Kidney tubule cell (primary cell): ENCODE measurements around the gene JDP2.
"Not testable (repeated sequence)": the region's sequence is repeated elsewhere in the genome, so short reads cannot be mapped to it uniquely, and the experiment has no call there.

Source experiments
- DNase-seq: peaks from one replicate; pipeline ENCODE4 v3.0.0-alpha.2; 2018; ENCODE audit warnings: low spot score

Gene JDP2

GRCh38 chr14:75456069-75456996 is 28.5 kb downstream of the JDP2 start:
- DNase-seq = peak; percentile 29

DNA sequence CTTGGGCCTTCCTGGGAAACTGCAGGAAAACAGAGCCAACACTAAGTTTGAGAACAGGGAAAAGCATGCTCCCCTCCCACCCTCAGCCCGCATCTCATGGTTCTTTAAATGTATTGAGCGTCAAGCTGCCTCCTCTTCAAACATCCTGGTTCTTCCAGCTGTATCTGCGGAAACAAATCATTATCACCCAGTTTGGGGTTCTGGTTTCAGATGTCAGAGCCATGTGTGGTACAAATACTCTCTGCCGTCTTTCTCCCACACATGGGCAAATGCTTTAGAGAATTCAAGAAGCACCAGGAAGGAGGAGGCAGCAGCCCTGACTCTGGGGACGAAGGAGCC is 29.1 kb downstream of the JDP2 start:
- no peak for DNase-seq

DNA sequence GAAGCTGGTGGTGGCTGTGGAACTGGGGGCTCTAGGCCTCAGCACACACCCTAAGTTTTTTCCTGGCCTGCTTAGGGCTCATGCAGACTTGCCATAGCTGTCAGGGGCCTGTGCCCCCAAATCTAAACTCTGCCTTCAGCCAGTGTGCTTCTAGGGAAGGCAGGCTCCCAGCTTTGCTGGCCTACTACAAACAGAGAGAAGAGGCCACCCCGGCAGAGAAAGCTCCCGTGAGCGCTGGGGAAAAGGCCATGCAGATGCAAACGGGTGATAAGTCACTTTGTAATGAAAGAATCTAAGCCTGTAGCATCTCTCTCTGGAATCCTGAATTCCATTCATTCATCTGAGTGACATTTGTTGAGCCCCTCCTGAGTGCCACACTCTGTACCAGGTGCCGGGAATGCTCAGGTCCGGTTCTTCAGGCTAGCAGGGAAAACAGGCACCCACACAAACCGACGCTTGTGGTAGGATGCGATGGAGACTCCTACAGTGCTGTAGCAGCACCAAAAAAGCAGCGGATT is 29.9 kb downstream of the JDP2 start:
- no peak for DNase-seq

- no peak for DNase-seq
Measured at GRCh38 chr14:75458305-75458704, 30.5 kb downstream of the JDP2 start.

DNA sequence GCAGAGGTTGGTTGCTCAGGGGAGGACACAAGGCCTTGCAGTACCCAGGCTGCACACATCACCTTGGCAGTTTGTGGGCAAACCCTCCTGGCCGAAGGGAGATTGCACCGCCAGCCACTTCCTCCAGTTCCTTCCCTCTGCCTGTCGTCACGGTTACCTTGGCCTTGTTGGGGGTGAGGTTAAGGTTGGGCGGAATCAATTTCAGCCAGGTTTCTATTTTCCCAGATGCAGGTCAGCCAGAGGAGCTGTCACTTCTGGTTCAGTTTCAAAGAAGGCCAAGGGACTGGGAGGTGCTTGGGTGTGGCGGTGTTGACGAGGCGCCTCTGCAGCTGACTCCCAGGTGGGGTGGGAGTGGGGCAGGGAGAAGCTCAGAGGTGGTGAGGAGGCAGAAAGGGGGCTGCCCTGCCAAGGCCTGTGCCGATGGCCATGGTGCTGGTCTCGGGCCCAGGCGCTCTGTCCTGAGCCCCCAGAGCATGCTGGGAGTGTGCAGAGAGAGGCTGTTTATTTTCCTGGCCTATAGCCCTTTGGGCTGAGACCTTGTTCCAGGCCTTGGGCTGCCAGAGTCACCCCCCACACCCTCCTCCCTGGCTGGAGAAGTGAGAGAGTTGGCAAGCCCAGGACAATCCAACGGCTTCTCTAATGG is 31.4 kb downstream of the JDP2 start:
- peak; percentile 83 for DNase-seq

DNA sequence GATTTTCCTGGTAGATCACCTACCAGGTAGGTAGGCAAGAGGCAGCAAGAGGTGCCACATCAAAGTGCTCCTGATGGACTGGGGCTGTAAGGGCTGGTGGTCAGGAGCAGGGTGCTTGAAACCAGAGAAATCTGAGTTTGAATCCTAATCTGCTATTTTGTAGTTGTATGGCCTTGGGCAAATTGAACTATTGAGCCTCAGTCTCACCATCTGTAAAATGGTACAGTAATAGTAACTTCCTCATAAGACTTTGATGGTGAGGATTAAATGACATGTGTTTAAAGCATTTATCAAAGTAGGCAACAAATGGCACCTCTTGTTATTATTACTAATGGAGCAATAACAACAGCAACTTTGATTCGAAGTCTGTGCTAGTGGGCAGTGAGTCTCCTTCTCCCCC is 32.0 kb downstream of the JDP2 start:
- DNase-seq = no peak

GRCh38 chr14:75460394-75460793 is 32.6 kb downstream of the JDP2 start:
- DNase-seq = peak; percentile 52

DNA sequence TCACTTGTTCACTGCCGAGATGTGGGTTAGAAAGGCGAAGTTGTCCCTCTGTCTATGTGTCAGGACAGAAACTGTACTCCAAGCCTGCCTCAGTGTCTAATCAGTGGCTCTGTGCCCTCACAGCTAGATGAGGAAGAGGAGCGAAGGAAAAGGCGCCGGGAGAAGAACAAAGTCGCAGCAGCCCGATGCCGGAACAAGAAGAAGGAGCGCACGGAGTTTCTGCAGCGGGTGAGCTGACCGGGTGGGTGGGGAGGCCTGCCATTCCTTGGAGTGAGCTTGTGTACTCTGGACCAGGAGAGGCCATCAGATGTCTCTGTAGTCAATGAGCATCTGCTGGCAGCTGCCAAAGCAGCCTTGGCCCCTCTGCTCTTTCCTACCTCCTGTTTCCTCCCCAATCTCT is 33.5 kb downstream of the JDP2 start:
- DNase-seq = no peak

- DNase-seq = no peak
Measured at GRCh38 chr14:75461755-75462349, 34.0 kb downstream of the JDP2 start.

DNA sequence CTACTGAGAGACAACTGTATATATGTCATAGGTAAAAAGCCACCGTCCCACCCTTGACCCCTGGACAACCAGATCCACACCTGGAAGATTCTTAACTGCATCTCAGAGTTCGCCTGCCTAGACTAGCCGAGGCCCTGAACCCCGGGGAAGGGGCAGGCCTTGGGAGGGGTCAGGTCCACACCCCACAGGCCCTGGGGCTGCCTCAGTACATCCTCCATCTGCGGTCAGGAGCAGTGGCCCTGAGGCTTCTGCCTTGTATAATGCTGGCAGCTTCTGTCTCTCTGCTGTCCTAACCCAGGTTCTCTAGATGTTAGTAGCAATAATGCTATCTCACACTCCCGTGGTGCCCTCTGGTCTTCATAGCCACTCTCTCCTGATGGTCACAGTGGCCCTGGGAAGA is 36.8 kb downstream of the JDP2 start:
- no peak for DNase-seq

DNA sequence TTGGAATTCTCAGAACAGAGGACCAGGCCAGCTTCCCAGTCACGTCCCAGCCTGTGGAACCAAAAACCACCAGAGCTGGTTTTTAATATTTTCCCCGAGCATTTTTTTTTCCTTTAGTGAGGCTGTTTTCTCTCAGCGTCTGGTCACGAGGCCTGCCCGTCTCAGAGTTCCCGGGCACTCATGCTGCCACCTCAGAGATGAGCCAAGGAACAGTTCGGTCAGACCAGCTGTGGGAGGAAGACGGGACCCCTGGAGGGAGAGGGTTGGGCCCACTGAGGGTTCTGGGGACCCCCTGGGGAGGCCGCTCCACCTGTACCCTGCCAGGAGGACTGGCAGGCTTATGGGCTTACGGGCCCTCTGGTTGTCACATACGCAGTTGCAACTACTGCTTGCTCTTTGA is 39.9 kb downstream of the JDP2 start:
- no peak for DNase-seq

DNA sequence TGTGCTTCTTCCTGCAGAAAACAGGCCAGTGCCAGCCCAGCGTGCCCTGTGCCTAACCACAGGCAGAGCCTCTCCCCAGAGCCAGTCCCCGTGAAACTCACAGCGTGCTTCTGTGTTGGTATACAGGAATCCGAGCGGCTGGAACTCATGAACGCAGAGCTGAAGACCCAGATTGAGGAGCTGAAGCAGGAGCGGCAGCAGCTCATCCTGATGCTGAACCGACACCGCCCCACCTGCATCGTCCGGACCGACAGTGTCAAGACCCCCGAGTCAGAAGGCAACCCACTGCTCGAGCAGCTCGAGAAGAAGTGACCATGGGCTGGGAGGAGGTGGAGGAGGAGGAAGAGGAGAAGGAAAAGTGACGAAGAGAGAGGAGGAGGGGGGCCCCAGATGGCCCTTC is 41.3 kb downstream of the JDP2 start:
- DNase-seq = no peak

DNA sequence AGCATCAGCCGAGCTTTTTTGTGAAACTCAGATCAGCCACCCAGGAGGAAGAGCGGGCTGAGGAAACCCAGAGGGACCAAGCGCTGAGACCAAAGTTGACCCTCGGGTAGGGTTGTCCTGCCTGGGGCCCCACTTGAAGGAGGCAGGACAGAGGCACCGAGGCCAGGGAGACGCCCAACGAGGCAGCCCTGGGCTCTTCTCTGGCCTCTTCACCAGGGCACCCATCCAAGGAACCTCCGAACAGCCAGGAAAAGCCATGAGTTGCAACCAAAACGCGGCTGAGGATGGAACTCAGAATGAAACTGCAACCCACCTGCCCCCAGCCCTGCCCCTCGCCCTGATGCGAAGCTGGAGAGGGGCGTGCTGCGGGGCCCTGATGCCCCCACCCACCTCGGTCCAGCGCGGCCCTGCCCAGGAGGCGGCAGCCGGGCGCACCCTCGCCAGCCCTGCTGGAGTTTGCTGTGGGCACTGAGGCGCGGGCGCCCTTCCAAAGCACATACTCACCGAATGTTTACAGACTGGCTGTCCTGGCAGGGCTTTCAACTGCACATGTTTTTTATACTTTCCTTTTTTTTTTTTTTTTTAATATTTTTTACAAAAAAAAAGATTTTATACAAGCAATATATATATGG is 41.9 kb downstream of the JDP2 start:
- DNase-seq = no peak

DNA sequence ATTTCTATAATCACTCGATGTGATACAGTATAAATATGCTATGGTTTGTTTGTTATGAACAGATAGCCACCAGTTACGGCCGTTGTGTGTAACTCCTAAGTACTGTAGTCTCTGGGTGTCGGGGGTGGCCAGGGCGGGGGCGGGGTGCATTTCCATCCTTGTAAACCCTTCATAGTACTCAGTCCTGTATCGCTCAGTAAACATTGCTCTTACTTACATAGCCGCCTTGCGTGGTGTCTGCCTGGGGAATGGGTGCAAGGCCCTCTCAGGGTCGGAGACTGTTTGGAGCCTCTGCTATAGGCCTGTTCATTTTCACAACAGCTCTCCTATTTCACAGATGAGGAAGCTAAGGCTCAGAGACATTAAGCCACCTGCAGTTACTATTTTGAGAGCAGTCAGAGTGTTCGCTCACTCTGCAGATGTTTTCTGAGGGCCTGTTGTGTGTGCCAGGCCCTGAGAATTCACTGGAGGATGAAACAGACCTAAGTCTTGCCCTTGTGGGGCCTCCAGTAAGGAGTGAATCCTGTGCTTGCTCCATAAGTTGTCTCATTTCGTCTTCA is 42.5 kb downstream of the JDP2 start:
- DNase-seq = no peak

DNA sequence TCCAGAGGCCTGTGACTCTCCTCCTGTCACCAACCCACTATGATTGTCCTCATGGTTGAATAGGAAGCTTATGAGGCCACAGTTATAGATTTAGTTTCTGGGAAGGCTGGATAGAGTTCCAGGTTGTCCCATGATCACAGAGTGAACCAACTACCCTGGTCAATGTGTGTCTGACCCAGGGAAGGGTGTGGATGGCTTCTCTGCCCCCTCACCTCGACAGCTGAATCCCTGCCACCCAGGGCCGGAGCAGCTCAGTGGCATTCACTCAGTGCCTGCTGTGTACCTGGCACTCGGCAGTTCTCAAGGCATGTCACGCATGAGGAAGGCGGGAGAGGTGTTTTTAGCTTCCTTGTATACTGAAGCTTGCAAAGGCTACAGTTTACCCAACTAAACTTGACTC is 43.2 kb downstream of the JDP2 start:
- DNase-seq = no peak

- DNase-seq = not testable (repeated sequence)
Measured at GRCh38 chr14:75474127-75474526, 46.3 kb downstream of the JDP2 start.

DNA sequence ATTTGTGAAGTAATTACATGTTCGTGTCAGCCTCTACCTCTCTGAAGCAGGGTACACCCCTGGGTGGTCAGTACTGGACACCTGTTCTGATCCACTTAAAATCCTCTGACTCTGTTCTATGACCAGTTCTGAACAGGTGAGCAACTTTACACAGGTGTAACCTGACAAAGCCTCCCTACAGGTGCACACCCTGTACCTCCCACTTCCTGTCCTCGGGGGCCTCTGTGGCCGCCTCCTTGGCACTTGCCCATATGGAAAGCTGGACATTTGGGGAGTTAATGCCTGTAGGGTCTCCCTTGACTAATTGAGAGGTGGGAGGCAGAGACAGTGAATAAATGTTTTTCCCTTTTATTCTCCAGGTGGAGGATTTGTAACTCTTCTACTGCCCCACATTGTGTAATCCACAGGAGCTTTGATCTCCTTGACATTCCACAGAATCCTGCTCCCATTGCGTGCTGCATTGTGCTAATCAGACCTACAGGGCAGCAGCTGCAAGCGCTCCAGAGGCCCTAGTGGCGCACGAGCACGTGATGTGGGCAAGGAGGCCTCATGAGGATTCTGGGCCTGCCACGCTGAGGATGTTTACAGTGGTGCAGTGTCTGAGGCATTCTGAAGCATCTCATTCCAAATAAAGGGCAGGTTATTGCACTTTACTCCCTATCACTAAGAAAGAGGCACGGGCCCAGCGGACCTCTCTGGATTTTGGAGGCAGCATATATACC is 48.6 kb downstream of the JDP2 start:
- no peak for DNase-seq

DNA sequence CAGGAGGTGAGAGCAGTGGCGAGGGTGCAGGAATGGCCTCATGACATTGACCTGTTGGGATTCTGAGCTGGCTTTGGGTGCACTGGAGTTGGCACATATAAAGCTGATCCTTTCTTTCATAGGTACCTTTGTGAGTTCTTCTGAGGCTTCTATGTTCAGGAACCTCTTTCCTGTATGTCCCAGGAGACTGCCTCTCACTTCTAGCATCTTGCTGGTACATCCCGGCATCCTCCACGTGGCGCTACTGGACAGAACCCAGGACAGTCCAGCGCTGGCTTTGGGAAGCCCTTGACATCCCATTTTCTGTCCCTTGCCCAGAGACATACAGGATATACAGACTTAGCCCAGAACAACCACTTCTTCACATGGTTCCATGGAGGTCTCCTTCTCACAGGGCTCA is 50.1 kb downstream of the JDP2 start:
- DNase-seq = no peak

- no peak for DNase-seq
Measured at GRCh38 chr14:75479770-75480600, 52.2 kb downstream of the JDP2 start.

- DNase-seq = no peak
Measured at GRCh38 chr14:75482366-75482765, 54.5 kb downstream of the JDP2 start.
